Esophagus squamous epithelium (tissue), 4 donors: ENCODE results near the gene PLXDC1.

Experiments
- POLR2A ChIP-seq, 4 donors: fragments of 450-650 bp; IDR thresholded peaks; one replicate each; pipeline ENCODE4 v1.6.1; 2017; ENCODE audit warnings: antibody characterized with exemption in 4 of 4, mild to moderate bottlenecking in 4 of 4, moderate library complexity in 3 of 4
- TF ChIP-seq, protein P1 (sequence below), 6 experiments: fragments of 450-650 bp in 4 of 6; fragments of 200-600 bp in 2 of 6; sonication (generic) in 2 of 6; IDR thresholded peaks; one replicate each; pipeline ENCODE4 v1.5.1; 2016 to 2019; ENCODE audit warnings: antibody characterized with exemption in 6 of 6, mild to moderate bottlenecking in 4 of 6, moderate library complexity in 4 of 6

DNA sequence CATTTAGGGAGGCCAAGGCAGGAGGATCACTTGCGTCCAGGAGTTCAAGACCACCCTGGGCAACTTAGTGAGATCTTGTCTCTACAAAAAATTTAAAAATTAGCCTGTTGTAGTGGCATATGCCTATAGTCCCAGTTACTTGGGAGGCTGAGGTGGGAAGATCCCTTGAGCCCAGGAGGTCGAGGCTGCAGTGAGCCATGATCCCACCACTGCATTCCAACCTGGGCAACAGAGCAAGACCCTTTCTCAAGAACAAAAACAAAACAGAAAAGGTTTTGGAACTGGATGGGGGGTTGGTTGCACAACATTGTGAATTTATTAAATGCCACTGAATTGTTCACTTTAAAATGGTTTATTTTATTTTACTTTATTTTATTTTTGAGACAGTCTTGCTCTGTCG, 21.2 kb downstream of the PLXDC1 start:
- TF ChIP-seq POLR2A (IDR thresholded peaks at IDR 0.05): no peak
- TF ChIP-seq, protein P1, sequence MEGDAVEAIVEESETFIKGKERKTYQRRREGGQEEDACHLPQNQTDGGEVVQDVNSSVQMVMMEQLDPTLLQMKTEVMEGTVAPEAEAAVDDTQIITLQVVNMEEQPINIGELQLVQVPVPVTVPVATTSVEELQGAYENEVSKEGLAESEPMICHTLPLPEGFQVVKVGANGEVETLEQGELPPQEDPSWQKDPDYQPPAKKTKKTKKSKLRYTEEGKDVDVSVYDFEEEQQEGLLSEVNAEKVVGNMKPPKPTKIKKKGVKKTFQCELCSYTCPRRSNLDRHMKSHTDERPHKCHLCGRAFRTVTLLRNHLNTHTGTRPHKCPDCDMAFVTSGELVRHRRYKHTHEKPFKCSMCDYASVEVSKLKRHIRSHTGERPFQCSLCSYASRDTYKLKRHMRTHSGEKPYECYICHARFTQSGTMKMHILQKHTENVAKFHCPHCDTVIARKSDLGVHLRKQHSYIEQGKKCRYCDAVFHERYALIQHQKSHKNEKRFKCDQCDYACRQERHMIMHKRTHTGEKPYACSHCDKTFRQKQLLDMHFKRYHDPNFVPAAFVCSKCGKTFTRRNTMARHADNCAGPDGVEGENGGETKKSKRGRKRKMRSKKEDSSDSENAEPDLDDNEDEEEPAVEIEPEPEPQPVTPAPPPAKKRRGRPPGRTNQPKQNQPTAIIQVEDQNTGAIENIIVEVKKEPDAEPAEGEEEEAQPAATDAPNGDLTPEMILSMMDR (IDR thresholded peaks at IDR 0.05): no peak
